Stimulated activated CD8-positive, alpha-beta memory T cell treated with anti-CD3 and anti-CD28 coated beads, Interleukin-12 subunit alpha, Interleukin-12 subunit beta, amount 100 ng/mL, for 1 hour (primary cell): Measurements from ENCODE around the gene TACR2.
"Not testable (repeated sequence)": the region's sequence is repeated elsewhere in the genome, so short reads cannot be mapped to it uniquely, and the experiment has no call there.

ENCODE experiments used
- DNase-seq: peaks from one replicate; pipeline ENCODE4 v3.0.0-alpha.2; 2020; ENCODE audit warnings: low read depth

Gene TACR2

GRCh38 chr10:69450395-69450794, 33.7 kb upstream of the TACR2 start:
- DNase-seq = not testable (repeated sequence)

- no peak for DNase-seq
Observed at GRCh38 chr10:69449841-69450240, 33.1 kb upstream of the TACR2 start.

GRCh38 chr10:69446650-69447151, 30.0 kb upstream of the TACR2 start:
- DNase-seq = no peak

- no peak for DNase-seq
Observed at GRCh38 chr10:69446229-69446628, 29.5 kb upstream of the TACR2 start.

- no peak for DNase-seq
Observed at GRCh38 chr10:69445041-69445440, 28.3 kb upstream of the TACR2 start.

GRCh38 chr10:69443354-69443753, 26.6 kb upstream of the TACR2 start:
- no peak for DNase-seq

GRCh38 chr10:69439813-69440506, 23.2 kb upstream of the TACR2 start:
- no peak for DNase-seq

- no peak for DNase-seq
Observed at GRCh38 chr10:69439350-69439739, 22.6 kb upstream of the TACR2 start.

GRCh38 chr10:69438536-69439349, 22.0 kb upstream of the TACR2 start:
- DNase-seq = no peak

- DNase-seq = no peak
Observed at GRCh38 chr10:69437321-69438259, 20.9 kb upstream of the TACR2 start.

GRCh38 chr10:69435966-69436520, 19.3 kb upstream of the TACR2 start:
- no peak for DNase-seq

GRCh38 chr10:69434926-69435325, 18.2 kb upstream of the TACR2 start:
- no peak for DNase-seq

- no peak for DNase-seq
Observed at GRCh38 chr10:69434169-69434568, 17.5 kb upstream of the TACR2 start.

GRCh38 chr10:69428165-69428564, 11.4 kb upstream of the TACR2 start:
- DNase-seq = no peak

GRCh38 chr10:69426376-69426727, 9.6 kb upstream of the TACR2 start:
- no peak for DNase-seq

- DNase-seq = no peak
Observed at GRCh38 chr10:69425511-69426298, 9.0 kb upstream of the TACR2 start.

- DNase-seq = no peak
Observed at GRCh38 chr10:69425041-69425440, 8.3 kb upstream of the TACR2 start.

GRCh38 chr10:69422676-69423075, 6.0 kb upstream of the TACR2 start:
- DNase-seq = no peak

- DNase-seq = no peak
Observed at GRCh38 chr10:69421611-69422308, 5.0 kb upstream of the TACR2 start.

- no peak for DNase-seq
Observed at GRCh38 chr10:69419744-69420126, 3.0 kb upstream of the TACR2 start.
